LNCaP clone FGC (cell line): ENCODE measurements around the gene VAT1L.

Experiments
- DNase-seq: peaks from one replicate; pipeline ENCODE4 v3.0.0-alpha.2; 2011; ENCODE audit warnings: low read depth
- H3K4me3 ChIP-seq: 2 replicates; pipeline ENCODE4 v1.5.1; 2011; ENCODE audit warnings: mild to moderate bottlenecking, low read depth, low read length, control low read depth
- CTCF ChIP-seq: IDR thresholded peaks from 2 replicates; pipeline ENCODE4 v1.5.1; 2012; ENCODE audit warnings: mild to moderate bottlenecking; ENCODE audit not compliant: control insufficient read depth, insufficient read depth; ENCODE audit errors: extremely low read depth

The VAT1L gene

DNA sequence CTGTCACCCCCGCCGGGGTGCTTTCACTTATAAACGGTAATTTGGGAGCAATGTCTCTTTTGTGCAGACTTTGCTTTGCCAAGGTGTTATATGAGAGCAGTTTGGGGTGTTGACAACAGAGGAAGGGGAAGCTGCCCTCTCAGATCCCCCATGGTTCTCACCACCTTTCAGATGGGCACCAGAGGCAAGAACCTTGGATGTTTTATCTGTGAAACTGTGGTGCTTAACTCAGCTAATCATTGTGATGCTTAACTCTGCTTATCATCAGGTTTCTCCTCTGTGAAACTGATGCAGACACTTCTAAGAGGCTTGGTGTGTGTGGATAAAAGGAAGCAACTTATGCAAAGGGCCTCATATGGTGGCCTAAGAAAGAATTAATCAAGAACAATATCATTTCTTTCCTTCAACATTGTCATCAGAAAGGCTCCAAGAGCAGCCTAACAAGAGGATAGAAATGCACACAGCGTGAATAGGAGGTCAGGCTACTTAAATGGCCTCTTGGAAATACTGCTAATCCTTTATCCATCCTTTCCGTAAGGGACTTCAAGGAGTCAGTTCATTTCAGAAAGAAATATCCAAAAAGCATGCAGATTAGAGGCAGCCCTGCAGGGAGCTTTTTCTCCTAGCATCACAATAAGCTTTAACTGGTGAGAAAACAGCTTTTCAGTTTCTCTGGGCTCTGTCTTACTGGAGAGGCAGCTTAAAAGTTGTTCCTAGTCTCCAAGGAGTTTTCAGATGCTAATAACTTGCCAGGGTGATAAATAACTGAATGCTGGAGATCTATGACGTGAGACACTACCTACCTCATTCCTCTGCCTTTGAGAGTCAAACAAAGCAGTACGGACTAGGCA lies 178.9 kb downstream of the VAT1L start:
- no peak for DNase-seq
- H3K4me3 ChIP-seq, result no peak overlapping the region
- TF ChIP-seq CTCF, result no peak

DNA sequence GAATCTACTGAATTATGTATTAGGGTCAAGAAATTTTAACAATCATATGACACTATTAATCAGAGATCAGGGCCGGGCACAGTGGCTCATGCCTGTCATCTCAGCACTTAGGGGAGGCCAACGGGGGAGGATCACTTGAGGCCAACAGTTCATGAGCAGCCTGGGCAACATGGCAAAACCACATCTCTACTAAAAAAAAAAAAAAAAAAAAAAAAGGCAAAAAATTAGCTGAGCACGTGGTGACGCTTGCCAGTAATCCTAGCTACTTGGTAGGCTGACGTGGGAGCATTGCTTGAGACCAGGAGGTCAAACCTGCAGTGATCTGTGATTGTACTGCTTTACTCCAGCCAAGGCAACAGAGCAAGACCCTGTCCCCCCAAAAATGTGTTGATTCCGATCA lies 181.5 kb downstream of the VAT1L start:
- H3K4me3 ChIP-seq, result no peak overlapping the region
- DNase-seq, result no peak
- no peak for TF ChIP-seq CTCF

DNA sequence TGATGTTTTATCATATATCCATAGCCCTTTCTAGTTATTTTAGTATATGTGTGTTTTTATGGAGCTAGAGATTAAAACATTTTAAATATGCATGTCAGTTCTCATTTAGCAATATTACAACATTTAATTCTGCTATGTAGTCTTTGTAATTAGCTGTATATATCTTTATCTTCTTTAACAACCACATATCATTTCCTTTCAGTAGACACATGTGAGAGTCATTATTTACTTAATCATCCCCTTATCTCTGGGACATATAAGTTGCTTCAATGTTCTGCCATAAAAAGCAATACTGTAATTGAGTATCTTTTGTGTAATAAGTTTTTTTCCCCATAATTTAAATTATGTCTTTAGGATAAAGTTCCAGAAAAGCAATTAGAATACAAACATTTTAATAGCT lies 182.0 kb downstream of the VAT1L start:
- no peak for DNase-seq
- no peak for TF ChIP-seq CTCF
- H3K4me3 ChIP-seq, result no peak overlapping the region

- peak; percentile 11 for DNase-seq
- TF ChIP-seq CTCF, result peak; percentile 79
- no peak overlapping the region for H3K4me3 ChIP-seq
These were observed 183.1 kb downstream of the VAT1L start for GRCh38 chr16:77971306-77972061.

DNA sequence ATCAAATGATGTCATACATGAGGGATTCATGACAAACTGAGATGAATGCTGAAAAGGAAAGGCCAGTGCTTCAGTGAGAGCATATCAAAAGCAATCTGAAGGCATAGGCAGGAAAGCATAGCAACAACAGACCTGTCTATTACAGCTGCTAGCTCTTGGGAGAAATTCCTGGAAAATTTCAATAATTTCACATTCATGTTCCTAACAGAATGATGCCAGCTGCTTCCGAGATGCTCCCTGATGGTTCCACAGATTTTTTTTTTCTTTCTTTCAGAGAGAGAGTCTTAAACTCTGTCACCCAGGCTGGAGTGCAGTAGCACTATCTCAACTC lies 183.7 kb downstream of the VAT1L start:
- no peak for DNase-seq
- no peak for TF ChIP-seq CTCF
- no peak overlapping the region for H3K4me3 ChIP-seq

GRCh38 chr16:77974883-77975282 lies 186.5 kb downstream of the VAT1L start:
- DNase-seq, result peak; percentile 10
- no peak overlapping the region for H3K4me3 ChIP-seq
- no peak for TF ChIP-seq CTCF
